Ascending aorta (tissue), 2 donors: ENCODE results near the gene FAM167B. TPM values are rescaled to one million over a fixed set of nuclear protein-coding genes. Genes with fewer than 3 reads are reported as not detected.
"Not testable (repeated sequence)": the region's sequence is repeated elsewhere in the genome, so short reads cannot be mapped to it uniquely, and the experiment has no call there.

Experiments
- DNase-seq, 2 donors: peaks; one replicate each; pipeline ENCODE4 v3.0.0-alpha.2; 2019; ENCODE audit warnings: low spot score in 2 of 2
- H3K27ac ChIP-seq, 2 donors: fragments of 200-600 bp; sonication (generic); one replicate each; pipeline ENCODE4 v1.5.1; 2016 to 2017; ENCODE audit warnings: mild to moderate bottlenecking in 1 of 2
- H3K27me3 ChIP-seq: fragments of 200-600 bp; sonication (generic); one replicate; pipeline ENCODE4 v1.5.1; 2017
- H3K36me3 ChIP-seq, 2 donors: fragments of 200-600 bp; sonication (generic); one replicate each; pipeline ENCODE4 v1.5.1; 2016
- H3K4me1 ChIP-seq, 2 donors: fragments of 200-600 bp; sonication (generic); one replicate each; pipeline ENCODE4 v1.5.1; 2016 to 2017; ENCODE audit warnings: mild to moderate bottlenecking in 1 of 2
- H3K4me3 ChIP-seq, 2 donors: fragments of 200-600 bp; sonication (generic); one replicate each; pipeline ENCODE4 v1.5.1; 2016 to 2017; ENCODE audit warnings: mild to moderate bottlenecking in 1 of 2
- H3K9me3 ChIP-seq, 2 donors: fragments of 200-600 bp; sonication (generic); one replicate each; pipeline ENCODE4 v1.5.1; 2016
- intact Hi-C: fragments of 100-400 bp; cut with DNase I; formaldehyde crosslinking; loops from one replicate; pipeline ENCODE4 v1.15.1; 2023
- total RNA-seq: library from RNA; depleted of rRNA; stranded (reverse); fragments of >200 nt; gene quantifications from one replicate; pipeline ENCODE4 v1.1.0, GENCODE V29; 2016
- TF ChIP-seq, protein P1 (sequence below), 3 experiments: fragments of 200-600 bp in 2 of 3; fragments of 450-650 bp in 1 of 3; sonication (generic) in 2 of 3; IDR thresholded peaks; one replicate each; pipeline ENCODE4 v1.5.1; 2016 to 2019; ENCODE audit warnings: antibody characterized with exemption in 3 of 3, mild to moderate bottlenecking in 1 of 3, moderate library complexity in 1 of 3

The FAM167B gene
- total RNA-seq, 1 donor from 2014 or later, result 26.1 TPM

DNA sequence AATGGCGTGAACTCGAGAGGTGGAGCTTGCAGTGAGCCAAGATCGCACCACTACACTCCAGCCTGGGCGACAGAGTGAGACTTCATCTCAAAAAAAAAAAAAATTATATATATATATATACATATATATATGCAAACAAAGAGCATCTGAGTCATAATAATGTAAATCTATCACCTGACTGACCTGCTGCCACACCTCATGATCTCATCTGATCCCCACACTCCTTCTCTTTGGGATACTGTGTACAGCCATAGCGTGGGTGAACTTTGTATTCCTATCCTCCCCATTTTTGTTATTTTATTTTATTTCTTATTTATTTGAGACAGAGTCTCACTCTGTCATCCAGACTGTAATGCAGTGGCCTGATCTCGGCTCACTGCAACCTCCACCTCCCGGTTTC is 42.2 kb downstream of the FAM167B start:
- no peaks in the 10 kb centered on the region for H3K36me3 ChIP-seq
- H3K4me3 ChIP-seq, result no peak overlapping the region
- peaks cover 0 to 4% of the 10 kb centered on the region in 2 donors for H3K4me1 ChIP-seq
- H3K27ac ChIP-seq, result no peak overlapping the region
- no peak for DNase-seq
- intact Hi-C loops, result no loop called here
- H3K9me3 ChIP-seq, result no peaks in the 10 kb centered on the region
- no peaks in the 10 kb centered on the region for H3K27me3 ChIP-seq
- TF ChIP-seq, protein P1, sequence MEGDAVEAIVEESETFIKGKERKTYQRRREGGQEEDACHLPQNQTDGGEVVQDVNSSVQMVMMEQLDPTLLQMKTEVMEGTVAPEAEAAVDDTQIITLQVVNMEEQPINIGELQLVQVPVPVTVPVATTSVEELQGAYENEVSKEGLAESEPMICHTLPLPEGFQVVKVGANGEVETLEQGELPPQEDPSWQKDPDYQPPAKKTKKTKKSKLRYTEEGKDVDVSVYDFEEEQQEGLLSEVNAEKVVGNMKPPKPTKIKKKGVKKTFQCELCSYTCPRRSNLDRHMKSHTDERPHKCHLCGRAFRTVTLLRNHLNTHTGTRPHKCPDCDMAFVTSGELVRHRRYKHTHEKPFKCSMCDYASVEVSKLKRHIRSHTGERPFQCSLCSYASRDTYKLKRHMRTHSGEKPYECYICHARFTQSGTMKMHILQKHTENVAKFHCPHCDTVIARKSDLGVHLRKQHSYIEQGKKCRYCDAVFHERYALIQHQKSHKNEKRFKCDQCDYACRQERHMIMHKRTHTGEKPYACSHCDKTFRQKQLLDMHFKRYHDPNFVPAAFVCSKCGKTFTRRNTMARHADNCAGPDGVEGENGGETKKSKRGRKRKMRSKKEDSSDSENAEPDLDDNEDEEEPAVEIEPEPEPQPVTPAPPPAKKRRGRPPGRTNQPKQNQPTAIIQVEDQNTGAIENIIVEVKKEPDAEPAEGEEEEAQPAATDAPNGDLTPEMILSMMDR (IDR thresholded peaks at IDR 0.05), result no peak

DNA sequence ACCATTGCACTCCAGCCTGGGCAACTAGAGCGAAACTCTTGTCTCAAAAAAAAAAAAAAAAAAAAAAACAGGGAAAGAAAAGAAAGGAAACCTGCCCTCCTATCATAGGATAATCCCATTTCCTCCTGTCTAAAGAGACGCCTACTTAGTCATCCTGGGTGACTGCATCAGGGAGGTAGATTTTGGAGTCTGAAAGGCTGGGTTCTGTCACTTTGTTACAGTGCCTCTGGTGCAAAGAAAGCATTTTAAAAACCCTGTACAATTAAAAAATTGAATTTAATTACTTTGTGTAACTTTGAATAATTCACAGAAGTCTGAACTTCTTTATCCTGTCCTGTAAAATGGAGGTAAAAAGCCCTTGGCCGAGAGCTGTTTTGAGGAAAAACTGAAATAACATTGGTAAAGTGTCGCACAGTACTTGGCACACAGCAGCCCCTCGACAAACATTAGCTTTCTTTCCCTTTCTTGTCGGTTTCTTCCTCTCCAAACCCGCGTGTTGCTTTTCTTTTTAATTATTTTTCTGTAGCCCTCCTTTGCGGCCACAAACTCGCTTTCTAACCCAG is 44.2 kb downstream of the FAM167B start:
- TF ChIP-seq, protein P1 (IDR thresholded peaks at IDR 0.05), result no peak
- H3K27ac ChIP-seq, result peak overlapping the region; percentile 77 to 82
- H3K27me3 ChIP-seq, result no peaks in the 10 kb centered on the region
- no peaks in the 10 kb centered on the region for H3K9me3 ChIP-seq
- H3K4me1 ChIP-seq, result peaks cover 0 to 4% of the 10 kb centered on the region in 2 donors
- intact Hi-C loops, result loop anchor here (5.0 kb wide), 2 partner anchors 69 to 89 kb away; partner anchors contain the start of genes CCDC28B, EIF3I and TMEM234
- DNase-seq, result no peak
- H3K4me3 ChIP-seq, result peak overlapping the region; percentile 77 to 80
- no peaks in the 10 kb centered on the region for H3K36me3 ChIP-seq

DNA sequence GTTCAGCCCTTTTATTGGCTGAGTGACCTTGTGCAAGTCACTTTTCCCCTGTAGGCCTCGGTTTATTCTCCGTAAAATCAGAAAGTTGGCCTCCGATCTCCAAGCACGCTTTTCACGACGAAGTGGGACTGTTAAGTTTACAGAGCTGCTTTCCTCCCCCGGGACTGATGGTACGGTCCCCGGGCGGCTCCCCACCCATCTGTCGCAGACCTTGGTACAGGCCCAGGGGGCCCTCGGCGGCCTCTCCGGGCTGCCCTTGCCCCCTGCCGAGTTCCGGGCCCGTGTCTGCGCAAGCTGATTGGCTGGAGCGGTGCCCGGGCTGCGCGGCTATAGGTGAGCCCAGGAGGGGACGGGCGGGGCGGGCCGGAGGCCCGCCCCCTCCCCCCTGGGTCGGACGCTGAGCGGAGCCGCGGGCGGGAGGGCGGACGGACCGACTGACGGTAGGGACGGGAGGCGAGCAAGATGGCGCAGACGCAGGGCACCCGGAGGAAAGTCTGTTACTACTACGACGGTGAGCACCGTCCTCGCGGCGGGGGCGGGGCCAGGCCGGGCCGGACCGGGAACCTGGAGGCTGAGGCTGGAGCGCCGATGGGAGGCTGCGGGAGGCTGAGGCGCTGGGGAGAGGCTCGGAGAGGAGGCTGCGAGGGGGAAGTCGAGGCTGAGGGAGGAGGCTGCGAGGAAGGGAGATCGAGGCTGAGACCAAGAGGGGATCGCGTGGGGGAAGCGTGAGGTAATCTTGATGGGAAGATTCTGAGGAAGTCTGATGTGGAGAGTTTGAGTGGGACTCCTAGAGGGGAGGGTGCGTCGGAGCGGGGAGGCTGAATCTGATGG is 44.9 kb downstream of the FAM167B start, which contains the start of gene HDAC1:
TSS of gene HDAC1 (plus strand) at position 376 of the 831 bp plus-strand sequence. CDS start at position 463, 87 bp downstream.
- intact Hi-C loops, result loop anchor here (2.0 to 5.0 kb wide), 6 partner anchors 51 to 113 kb away; partner anchors contain the start of genes BSDC1, CCDC28B, EIF3I and TMEM234
- Histone ChIP-seq H3K27me3 (no peaks in the 10 kb centered on the region), H3K36me3 (no peaks in the 10 kb centered on the region), H3K27ac (peak within 1 kb of the TSS; percentile 77 to 82), H3K9me3 (no peaks in the 10 kb centered on the region), H3K4me1 (peaks cover 0 to 4% of the 10 kb centered on the region in 2 donors), H3K4me3 (peak within 1 kb of the TSS; percentile 77 to 80)
- peak; percentile 89 to 98 for DNase-seq
- TF ChIP-seq, protein P1 (IDR thresholded peaks at IDR 0.05), result no peak

DNA sequence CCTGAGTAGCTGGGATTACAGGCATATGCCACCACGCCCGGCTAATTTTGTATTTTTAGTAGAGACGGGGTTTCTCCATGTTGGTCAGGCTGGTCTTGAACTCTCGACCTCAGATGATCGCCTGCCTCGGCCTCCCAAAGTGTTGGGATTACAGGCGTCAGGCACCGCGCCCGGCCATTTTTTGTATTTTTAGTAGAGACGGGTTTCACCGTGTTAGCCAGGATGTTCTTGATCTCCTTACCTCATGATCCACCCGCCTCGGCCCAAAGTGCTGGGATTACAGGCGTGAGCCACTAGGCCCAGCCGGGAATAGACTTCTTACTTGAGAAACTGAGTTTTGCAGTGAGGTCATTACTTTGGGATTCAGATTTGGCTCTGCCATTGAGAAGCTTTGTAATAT is 51.2 kb downstream of the FAM167B start:
- H3K4me3 ChIP-seq, DNase-seq, H3K27ac ChIP-seq, intact Hi-C loops, H3K9me3 ChIP-seq, H3K27me3 ChIP-seq, H3K4me1 ChIP-seq: not testable (repeated sequence)
- H3K36me3 ChIP-seq, result peaks cover 7 to 12% of the 10 kb centered on the region in 2 donors

Other genes starting within 250 kb of the FAM167B start
- 120 TPM for gene KHDRBS1, start 233.4 kb upstream of the FAM167B start, total RNA-seq
- gene TMEM39B, start 174.3 kb upstream of the FAM167B start, total RNA-seq, result 2.6 TPM
- 26.1 TPM for gene KPNA6, start 139.2 kb upstream of the FAM167B start, total RNA-seq
- 83.8 TPM for gene TXLNA, start 67.5 kb upstream of the FAM167B start, total RNA-seq
- gene CCDC28B, start 46.6 kb upstream of the FAM167B start, total RNA-seq, result 29.1 TPM
- not detected for gene IQCC, start 41.6 kb upstream of the FAM167B start, total RNA-seq
- not detected for gene DCDC2B, start 38.1 kb upstream of the FAM167B start, total RNA-seq
- gene TMEM234, start 24.9 kb upstream of the FAM167B start, total RNA-seq, result 4.0 TPM
- 234 TPM for gene EIF3I, start 24.8 kb upstream of the FAM167B start, total RNA-seq
- gene LCK, start 4.0 kb downstream of the FAM167B start, total RNA-seq, result not detected
- 75.0 TPM for gene HDAC1, start 44.9 kb downstream of the FAM167B start, total RNA-seq
- gene MARCKSL1, start 89.0 kb downstream of the FAM167B start, total RNA-seq, result 21.8 TPM
- 12.2 TPM for gene FAM229A, start 115.3 kb downstream of the FAM167B start, total RNA-seq
- gene TSSK3, start 115.3 kb downstream of the FAM167B start, total RNA-seq, result 4.8 TPM
- 56.1 TPM for gene BSDC1, start 147.2 kb downstream of the FAM167B start, total RNA-seq
- under 0.01 TPM for gene ZBTB8B, start 217.8 kb downstream of the FAM167B start, total RNA-seq